Large intestine (tissue), 3 donors: Measurements from ENCODE around the gene PHF1. TPM values are rescaled to one million over a fixed set of nuclear protein-coding genes. Genes with fewer than 3 reads are reported as not detected.
A peak's percentile ranks its signal among the peaks of the same experiment; 100 is the strongest.
"Not testable (repeated sequence)": the region's sequence is repeated elsewhere in the genome, so short reads cannot be mapped to it uniquely, and the experiment has no call there.

Source experiments
- DNase-seq, 2 donors: peaks; one replicate each; pipeline versions ENCODE4 v3.0.0 to v3.0.0-alpha.2; 2013
- H3K27ac ChIP-seq: one replicate; pipeline ENCODE4 v1.5.1; 2013; ENCODE audit warnings: low read length
- H3K27me3 ChIP-seq: 2 replicates; pipeline ENCODE4 v1.6.1; 2013; ENCODE audit warnings: low read length; ENCODE audit not compliant: control insufficient read depth, insufficient read depth
- H3K36me3 ChIP-seq: 2 replicates; pipeline ENCODE4 v1.6.1; 2013; ENCODE audit warnings: low read length; ENCODE audit not compliant: control insufficient read depth, insufficient read depth
- H3K4me1 ChIP-seq: one replicate; pipeline ENCODE4 v1.6.1; 2013; ENCODE audit warnings: low read length; ENCODE audit not compliant: control insufficient read depth, insufficient read depth
- H3K4me3 ChIP-seq: one replicate; pipeline ENCODE4 v1.5.1; 2013; ENCODE audit warnings: low read length
- H3K9me3 ChIP-seq: one replicate; pipeline ENCODE4 v1.6.1; 2013; ENCODE audit warnings: mild to moderate bottlenecking, low read depth, low read length, moderate library complexity; ENCODE audit not compliant: control insufficient read depth
- WGBS: methylation state at CpG from one replicate; pipeline ENCODE4 v1.1.5; 2013; ENCODE audit warnings: low lambda C conversion rate; ENCODE audit not compliant: insufficient coverage; 5-methylcytosine and 5-hydroxymethylcytosine counted together
- polyA plus RNA-seq: library from polyadenylated mRNA; unstranded; fragments of 120-200 nt; gene quantifications from one replicate; pipeline ENCODE4 v1.2.1, GENCODE V29; 2013

Gene PHF1
- polyA plus RNA-seq, 1 donor, result 50.1 TPM

DNA sequence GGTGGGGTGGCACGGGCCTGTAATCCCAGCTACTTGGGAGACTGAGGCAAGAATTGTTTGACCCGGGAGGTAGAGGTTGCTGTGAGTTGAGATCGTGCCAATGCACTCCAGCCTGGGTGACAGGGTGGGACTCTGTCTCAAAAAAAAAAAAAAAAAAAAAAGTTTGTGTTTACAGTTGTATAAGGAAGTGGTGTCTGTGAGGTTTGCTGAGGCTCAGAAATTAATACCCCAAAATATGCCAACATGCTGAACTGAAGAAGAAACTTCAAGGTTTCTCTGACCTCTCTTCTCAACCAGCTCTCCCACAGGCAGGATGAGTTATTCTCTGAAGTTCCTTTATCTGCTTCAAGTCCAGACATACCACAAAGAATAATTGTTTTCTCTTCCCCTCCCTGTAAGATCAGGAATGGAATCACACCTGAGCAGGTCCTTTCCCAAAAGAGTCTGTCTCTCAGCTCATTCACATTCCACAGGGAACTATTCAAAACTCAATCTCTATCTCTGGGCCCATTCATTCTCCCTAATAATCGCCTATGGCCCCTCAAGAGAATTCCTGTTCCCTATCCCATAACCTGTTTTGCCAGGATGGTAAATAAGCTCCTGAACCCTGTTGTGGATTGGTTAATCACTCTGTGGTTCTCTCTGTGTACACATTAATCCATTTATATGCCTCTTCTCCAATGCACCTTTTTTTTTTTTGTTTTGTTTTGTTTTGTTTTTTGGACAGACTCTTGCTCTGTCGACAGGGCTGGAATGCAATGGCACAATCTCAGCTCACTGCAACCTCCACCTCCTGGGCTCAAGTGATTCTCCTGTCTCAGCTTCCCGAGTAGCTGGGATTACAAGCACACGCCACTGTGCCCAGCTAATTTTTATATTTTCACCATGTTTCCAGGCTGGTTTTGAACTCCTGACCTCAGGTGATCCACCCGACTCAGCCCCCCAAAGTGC, 36.6 kb upstream of the PHF1 start:
- Histone ChIP-seq H3K4me3 (no peak overlapping the region), H3K27ac (no peak overlapping the region), H3K27me3 (no peaks in the 10 kb centered on the region), H3K36me3 (no peaks in the 10 kb centered on the region), H3K4me1 (no peaks in the 10 kb centered on the region), H3K9me3 (no peaks in the 10 kb centered on the region)
- no peak for DNase-seq
- 92% methylated on average over 2 of the region's 8 CpGs for WGBS

DNA sequence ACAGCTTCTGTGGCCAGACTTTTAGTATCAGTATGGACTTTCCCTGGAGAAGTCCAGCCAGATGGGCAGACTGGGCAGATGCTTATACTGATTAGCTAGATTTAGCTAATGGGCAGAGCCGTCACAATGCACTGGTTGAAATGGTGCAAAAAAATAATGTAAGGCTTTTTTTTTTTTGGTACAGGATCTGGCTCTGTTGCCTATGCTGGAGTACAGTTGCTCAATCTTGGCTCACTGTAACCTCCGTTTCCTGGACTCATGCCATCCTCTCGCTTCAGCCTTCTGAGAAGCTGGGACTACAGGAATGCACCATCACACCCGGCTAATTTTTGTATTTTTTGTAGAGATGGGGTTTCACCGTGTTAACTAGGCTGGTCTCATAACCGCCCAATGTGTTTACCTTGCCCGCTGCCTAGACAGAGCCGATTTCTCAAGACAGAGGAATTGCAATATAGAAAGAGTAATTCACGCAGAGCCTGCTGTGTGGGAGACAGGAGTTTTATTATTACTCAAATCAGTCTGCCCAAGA, 35.6 kb upstream of the PHF1 start:
- Histone ChIP-seq H3K4me3 (no peak overlapping the region), H3K36me3 (no peaks in the 10 kb centered on the region), H3K4me1 (no peaks in the 10 kb centered on the region), H3K27ac (no peak overlapping the region), H3K27me3 (no peaks in the 10 kb centered on the region), H3K9me3 (no peaks in the 10 kb centered on the region)
- DNase-seq, result peak in 1 of 2 donors; percentile 34
- whole genome bisulfite sequencing, result no CpG with 5 or more reads among the region's 9 CpGs

DNA sequence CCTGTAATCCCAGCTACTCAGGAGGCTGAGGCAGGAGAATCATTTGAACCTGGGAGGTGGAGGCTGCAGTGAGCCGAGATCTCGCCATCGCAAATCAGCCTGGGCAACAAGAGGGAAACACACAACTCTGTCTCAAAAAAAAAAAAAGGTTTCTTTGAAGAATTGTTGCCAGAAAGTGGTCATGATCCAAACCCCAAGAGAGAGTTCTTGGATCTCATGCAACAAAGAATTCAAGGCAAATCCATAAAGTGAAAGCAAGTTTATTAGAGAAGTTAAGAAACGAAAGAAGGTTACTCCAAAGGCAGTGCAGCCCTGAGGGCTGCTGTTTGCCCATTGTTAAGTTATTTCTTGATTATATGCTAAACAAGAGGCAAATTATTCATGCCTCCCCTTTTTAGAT, 33.6 kb upstream of the PHF1 start:
- Histone ChIP-seq H3K4me3 (no peak overlapping the region), H3K9me3 (no peaks in the 10 kb centered on the region), H3K36me3 (no peaks in the 10 kb centered on the region), H3K27ac (no peak overlapping the region), H3K27me3 (no peaks in the 10 kb centered on the region), H3K4me1 (no peaks in the 10 kb centered on the region)
- DNase-seq, result no peak
- WGBS, result no CpG with 5 or more reads among the region's 4 CpGs

DNA sequence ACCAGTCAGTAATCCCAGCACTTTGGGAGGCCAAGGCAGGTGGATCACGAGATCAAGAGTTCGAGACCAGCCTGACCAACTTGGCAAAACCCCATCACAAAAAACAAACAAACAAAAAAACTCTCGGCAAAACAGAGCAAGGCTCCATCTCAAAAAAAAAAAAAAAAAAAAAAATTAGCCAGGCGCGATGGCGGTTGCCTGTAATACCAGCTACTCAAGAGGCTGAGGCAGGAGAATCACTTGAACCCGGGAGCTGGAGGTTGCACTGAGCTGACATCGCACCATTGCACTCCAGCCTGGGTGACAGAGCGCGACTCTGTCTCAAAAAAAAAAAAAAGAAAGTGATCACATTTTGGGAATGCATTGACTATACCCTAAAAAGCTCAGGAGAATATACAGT, 31.6 kb upstream of the PHF1 start:
- not testable (repeated sequence) for H3K36me3 ChIP-seq
- 83% methylated on average over 2 of the region's 10 CpGs for WGBS

DNA sequence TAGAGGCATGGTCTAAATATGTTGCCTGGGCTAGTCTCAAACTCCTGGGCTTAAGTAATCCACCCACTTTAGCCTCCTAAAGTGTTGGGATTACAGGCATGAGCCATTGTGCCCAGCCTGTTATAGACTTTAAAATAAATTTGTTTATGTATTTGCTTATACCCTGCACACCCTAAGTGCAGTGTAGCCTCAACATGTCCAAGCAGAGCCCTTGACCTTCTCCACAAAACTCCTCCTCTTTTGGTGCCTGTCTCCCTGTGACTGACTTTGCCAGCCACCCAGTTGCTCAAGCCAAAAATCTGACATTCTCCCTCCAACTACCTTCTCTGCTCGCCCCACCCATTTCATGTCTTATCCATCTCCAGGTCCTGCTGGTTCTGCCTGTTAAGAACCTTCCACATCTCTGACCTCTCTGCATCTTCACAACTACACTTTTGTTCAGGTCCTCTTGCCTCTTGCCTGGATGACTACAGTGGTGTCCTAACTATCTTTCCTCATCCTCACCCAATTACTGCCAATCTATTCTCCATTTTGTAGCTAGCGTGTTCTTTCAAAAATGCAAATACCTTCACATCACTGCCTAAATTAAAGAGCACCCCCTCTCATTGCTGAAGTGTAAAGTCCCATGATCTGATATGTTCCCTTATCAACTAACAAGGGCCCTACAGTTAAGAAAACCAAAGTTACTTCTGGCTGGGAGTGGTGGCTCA, 30.4 kb upstream of the PHF1 start:
- Histone ChIP-seq H3K4me1 (no peaks in the 10 kb centered on the region), H3K9me3 (no peaks in the 10 kb centered on the region), H3K27me3 (no peaks in the 10 kb centered on the region), H3K36me3 (no peaks in the 10 kb centered on the region), H3K4me3 (no peak overlapping the region), H3K27ac (no peak overlapping the region)
- no peak for DNase-seq
- WGBS, result 86% methylated on average over 1 of the region's 2 CpGs

More for the DNA sequence above, 31.6 kb upstream of the PHF1 start:
- H3K4me3 ChIP-seq, DNase-seq, H3K9me3 ChIP-seq, H3K27me3 ChIP-seq, H3K27ac ChIP-seq, H3K4me1 ChIP-seq: not testable (repeated sequence)

DNA sequence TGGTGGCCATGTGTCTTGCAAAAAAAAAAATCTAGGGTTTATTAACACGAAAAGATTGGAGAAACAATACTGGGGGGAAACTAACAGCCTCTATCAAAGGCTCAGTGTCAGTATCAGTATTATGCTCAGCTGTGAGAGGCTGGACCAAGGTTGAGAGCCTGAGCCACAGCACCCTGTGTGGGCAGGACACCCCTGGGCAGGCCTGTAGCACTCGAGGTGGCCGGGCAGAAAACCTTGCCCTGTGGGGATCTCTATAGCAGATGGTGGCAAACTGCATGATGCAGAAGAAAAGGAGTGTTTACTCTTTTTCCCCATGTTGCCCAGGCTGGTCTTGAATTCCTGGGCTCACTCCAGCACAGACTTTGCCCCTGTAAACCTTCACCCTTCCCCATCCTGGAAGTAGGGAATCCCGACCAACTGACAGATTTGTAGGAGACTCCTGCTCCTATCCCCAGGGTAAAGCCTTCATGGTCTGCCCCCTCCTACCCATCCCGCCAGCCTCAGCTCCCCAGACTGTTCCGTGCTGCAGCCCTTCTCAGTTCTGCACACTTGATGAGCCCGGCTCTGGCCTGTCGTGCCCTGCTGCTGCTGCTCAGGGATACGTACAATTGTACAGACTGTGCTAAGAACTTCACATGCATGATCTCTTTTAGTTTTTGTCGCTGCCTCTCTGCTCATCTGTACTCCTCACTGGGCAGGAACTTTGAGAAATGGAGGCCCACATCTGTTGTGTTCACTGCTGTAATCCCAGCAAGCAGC, 27.2 kb upstream of the PHF1 start:
- DNase-seq, result no peak
- Histone ChIP-seq H3K36me3 (no peaks in the 10 kb centered on the region), H3K9me3 (no peaks in the 10 kb centered on the region), H3K4me1 (no peaks in the 10 kb centered on the region), H3K4me3 (no peak overlapping the region), H3K27me3 (no peaks in the 10 kb centered on the region), H3K27ac (no peak overlapping the region)
- WGBS, result no CpG with 5 or more reads among the region's 10 CpGs

DNA sequence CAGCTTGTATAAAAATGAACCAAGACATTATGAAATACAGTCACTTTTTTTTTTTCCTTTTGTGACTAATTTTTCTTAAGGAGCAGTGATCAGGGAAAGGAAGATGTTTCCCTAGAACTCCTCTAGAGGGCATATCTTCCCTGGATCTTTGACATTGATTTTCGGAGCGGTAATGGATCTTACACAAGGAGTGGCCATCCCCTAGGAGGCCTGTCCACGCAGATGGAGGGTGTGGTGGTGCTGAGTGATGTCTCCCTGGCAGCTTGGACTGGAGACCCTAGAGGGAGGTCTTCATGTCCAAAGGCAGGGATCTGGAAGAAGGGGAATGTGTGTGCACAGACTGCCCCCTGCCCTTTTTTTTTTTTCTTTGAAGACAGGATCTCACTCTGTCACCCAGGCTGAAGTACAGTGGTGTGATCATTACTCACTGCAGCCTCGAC, 26.2 kb upstream of the PHF1 start:
- peak in 1 of 2 donors; percentile 25 for DNase-seq
- Histone ChIP-seq H3K36me3 (no peaks in the 10 kb centered on the region), H3K4me3 (no peak overlapping the region), H3K27ac (no peak overlapping the region), H3K9me3 (no peaks in the 10 kb centered on the region), H3K27me3 (no peaks in the 10 kb centered on the region), H3K4me1 (no peaks in the 10 kb centered on the region)
- WGBS, result no CpG with 5 or more reads among the region's 4 CpGs

DNA sequence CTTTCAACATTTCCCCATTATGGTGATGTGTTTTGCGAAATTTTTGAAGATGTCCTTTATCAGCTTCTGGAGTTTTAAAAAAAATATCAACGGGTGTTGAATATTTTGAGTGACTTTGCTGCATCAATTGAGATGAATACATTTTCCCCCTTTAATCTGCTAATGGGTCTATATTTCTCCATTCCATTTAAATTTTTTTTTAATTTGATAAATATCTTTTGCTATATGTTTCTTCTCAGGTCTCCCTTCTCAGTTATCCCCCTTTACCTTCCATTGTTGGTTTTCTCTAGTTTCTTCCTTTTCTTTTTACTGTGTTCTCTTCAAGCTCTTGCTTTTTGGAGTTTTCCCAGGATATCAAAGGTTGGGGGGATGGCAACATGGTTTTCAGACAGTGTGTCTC, 20.6 kb upstream of the PHF1 start:
- H3K4me3 ChIP-seq, result no peak overlapping the region
- H3K4me1 ChIP-seq, result peaks cover 4% of the 10 kb centered on the region
- no peaks in the 10 kb centered on the region for H3K36me3 ChIP-seq
- H3K27me3 ChIP-seq, result no peaks in the 10 kb centered on the region
- no CpG with 5 or more reads among the region's 2 CpGs for WGBS
- no peak for DNase-seq
- H3K27ac ChIP-seq, result no peak overlapping the region
- H3K9me3 ChIP-seq, result no peaks in the 10 kb centered on the region

DNA sequence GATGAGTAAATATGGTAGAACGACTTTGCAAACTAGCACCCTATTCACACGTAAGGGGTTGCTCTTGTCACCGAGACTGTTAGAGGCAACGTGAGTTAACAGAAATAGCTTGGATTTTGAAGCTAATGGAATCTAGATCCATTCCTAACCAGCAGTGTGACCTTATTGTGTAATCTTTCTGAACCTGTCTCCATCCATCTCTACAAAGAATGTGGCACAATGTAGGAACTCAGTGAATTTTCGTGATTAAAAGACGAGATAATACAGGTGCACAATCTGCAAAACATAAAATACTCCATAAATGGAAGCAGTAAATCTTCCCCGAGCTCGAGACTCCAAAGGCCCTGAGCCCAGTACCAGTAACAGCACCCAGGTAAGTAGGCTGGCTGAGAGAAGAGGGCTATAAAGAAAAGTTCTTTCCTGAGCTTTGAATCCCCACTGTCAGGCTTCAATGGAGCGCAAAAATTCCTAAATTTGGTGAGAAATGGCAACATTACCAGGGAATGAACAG, 20.0 kb upstream of the PHF1 start:
- Histone ChIP-seq H3K27ac (peak overlapping the region; percentile 94), H3K4me1 (peaks cover 4% of the 10 kb centered on the region), H3K4me3 (no peak overlapping the region), H3K9me3 (no peaks in the 10 kb centered on the region), H3K27me3 (no peaks in the 10 kb centered on the region), H3K36me3 (no peaks in the 10 kb centered on the region)
- no peak for DNase-seq
- no CpG with 5 or more reads among the region's 9 CpGs for WGBS
